GM18505 (cell line): ENCODE results near the gene SCNN1B.
"Not testable (repeated sequence)": the region's sequence is repeated elsewhere in the genome, so short reads cannot be mapped to it uniquely, and the experiment has no call there.

ENCODE experiments used
- ATAC-seq: cut with Tn5 transposase; IDR thresholded peaks from one replicate; pipeline ENCODE4 v1.9.1; 2021; ENCODE audit not compliant: unreplicated experiment
- POLR2A ChIP-seq: IDR thresholded peaks from 4 replicates; pipeline ENCODE4 v1.6.1; 2011; ENCODE audit warnings: borderline replicate concordance; ENCODE audit not compliant: insufficient read depth, insufficient read length; ENCODE audit errors: extremely low read depth

The SCNN1B gene, protein sequence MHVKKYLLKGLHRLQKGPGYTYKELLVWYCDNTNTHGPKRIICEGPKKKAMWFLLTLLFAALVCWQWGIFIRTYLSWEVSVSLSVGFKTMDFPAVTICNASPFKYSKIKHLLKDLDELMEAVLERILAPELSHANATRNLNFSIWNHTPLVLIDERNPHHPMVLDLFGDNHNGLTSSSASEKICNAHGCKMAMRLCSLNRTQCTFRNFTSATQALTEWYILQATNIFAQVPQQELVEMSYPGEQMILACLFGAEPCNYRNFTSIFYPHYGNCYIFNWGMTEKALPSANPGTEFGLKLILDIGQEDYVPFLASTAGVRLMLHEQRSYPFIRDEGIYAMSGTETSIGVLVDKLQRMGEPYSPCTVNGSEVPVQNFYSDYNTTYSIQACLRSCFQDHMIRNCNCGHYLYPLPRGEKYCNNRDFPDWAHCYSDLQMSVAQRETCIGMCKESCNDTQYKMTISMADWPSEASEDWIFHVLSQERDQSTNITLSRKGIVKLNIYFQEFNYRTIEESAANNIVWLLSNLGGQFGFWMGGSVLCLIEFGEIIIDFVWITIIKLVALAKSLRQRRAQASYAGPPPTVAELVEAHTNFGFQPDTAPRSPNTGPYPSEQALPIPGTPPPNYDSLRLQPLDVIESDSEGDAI

DNA sequence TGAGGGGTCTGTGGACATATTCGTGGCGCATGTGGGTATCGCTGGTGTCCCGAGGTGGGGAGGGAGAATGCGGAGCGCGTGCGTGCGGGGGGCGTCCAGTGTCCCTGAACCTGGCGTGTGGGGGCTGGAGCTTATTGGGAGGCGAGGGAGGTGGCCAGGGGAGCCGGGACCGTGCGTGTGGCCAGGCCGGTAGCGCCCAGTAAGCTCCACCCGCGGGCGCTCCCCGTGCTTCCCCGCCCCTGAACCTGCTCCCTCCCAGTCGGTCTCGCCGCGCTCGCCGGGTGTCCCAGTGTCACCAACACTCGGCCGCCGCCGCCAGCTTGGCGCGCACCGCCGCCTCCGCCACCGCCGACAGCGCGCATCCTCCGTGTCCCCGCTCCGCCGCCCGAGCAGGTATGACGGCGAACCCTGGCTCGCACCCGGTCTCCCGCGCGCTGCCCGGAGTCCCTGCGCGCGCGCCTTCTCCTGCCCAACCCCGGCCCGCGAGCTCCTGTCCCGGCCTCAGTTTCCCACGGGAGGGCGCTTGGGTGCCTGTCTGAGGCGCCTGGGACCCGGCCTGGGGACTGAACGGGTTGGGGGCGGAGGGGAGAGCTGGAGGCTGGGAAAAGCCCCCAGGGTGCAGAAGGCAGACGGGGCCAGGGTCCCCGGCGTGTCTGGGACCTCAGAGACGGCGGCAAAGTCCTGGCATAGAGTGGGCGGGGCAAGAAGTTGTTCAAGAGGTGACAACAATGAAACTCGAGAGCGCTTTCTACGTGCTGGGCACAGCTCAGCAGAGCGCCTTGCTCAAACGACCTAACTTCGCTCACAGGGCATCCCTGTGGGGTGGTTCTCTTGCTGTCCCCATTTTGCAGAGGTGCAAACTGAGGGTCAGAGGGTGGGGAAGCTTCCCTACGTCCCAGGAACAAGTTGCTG lies at the start of gene SCNN1B:
Gene SCNN1B, plus strand, starts transcription at position 258 of the 912 bp plus-strand sequence. CDS start 46,298 bp downstream, outside the sequence.
- ATAC-seq = no peak
- no peak for TF ChIP-seq POLR2A

GRCh38 chr16:23252310-23252709 lies 49.8 kb upstream of the SCNN1B start:
- no peak for ATAC-seq
- TF ChIP-seq POLR2A = no peak

DNA sequence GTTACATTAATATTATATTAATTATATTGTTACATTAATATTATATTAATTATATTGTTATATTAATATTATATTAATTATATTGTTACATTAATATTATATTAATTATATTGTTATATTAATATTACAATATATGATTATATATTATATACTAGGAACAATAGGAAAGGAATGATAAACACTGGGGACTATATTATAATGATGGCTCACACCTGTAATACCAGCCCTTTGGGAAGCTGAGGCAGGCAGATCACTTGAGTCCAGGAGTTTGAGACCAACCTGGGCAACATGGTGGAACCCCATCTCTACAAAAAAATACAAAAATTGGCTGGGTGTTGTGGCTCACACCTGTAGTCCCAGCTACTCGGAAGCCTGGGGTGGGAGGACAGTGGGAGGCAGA lies 48.5 kb upstream of the SCNN1B start:
- ATAC-seq = not testable (repeated sequence)

DNA sequence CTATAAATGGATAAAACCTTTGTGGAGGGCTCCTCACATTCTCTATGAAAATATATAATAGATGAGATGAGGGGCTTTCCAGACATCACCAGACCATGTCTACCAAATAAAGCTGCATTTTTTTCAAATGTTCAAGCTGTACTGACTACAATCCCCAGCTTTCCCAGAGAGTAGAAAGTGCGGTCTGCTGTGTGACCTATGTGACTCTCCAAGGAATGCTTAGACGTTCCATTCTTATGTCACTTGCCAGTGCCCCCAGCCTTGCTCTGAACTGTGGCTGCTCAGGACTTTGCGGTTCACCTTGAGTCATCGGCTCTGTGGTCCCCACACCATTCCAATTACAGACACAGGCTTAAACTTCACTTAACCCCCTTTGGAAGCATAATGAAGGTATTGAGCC lies 47.8 kb upstream of the SCNN1B start:
- ATAC-seq = no peak
- no peak for TF ChIP-seq POLR2A

GRCh38 chr16:23255000-23255399 lies 47.1 kb upstream of the SCNN1B start:
- ATAC-seq = no peak

DNA sequence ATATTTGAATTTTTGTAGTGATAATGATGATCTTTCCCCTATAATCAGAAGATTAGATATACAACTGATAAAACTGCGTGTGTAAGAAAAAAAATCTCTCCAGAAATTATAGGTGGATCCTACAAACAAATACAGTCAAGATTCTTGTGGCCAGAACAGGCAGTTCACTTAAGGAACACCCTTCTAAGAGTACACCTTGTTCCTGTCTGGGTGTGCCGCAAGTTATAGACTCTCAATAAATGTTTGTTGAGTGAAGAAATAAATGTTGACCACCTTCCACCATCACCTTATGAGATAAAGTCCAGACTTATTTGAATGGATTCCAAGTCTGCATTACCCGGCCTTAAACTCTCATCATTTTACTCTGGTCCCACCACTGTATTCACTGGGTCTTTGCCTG lies 45.7 kb upstream of the SCNN1B start:
- no peak for ATAC-seq
- TF ChIP-seq POLR2A = no peak

More at GRCh38 chr16:23255000-23255399, 47.1 kb upstream of the SCNN1B start:
- no peak for TF ChIP-seq POLR2A

DNA sequence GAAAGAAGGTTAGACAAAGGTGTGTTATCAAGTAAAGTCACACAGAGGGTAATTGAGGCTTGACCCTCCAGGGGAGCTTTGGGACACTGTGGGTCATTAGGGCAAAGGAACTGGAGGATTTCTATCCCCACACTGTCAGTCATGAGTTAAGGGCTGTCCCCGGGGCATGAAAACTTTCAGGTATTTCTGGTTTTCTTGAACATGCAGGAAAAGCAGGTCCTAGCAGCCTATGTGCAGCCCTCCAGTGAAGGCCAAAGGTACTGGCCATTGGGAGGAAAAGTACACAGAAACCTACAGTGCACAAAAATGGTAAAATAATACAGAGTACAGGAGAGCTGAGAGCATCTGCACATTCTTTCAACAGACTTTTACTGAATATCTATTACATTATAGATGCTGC lies 44.4 kb upstream of the SCNN1B start:
- ATAC-seq = no peak
- no peak for TF ChIP-seq POLR2A

GRCh38 chr16:23258919-23259237 lies 43.2 kb upstream of the SCNN1B start:
- no peak for ATAC-seq
- TF ChIP-seq POLR2A = no peak

DNA sequence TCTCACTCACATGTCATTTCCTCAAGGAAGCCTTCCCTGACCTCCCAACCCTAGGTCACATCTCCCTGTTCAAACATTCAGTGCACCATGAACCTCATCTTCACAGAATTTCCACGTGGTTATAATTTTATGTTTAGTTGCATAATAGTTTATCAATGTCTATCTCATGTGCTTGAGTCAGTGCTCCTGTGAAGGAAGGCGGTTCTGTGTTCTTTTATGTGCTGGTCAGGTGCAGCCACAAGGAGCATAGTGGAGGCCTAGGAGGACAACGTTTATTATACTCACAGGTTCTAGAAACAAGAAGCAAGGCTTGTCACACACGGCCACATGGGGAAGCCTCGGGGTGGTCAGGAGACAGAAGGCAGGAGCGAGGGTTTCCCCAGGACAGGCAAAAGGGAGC lies 34.5 kb upstream of the SCNN1B start:
- no peak for TF ChIP-seq POLR2A
- no peak for ATAC-seq

DNA sequence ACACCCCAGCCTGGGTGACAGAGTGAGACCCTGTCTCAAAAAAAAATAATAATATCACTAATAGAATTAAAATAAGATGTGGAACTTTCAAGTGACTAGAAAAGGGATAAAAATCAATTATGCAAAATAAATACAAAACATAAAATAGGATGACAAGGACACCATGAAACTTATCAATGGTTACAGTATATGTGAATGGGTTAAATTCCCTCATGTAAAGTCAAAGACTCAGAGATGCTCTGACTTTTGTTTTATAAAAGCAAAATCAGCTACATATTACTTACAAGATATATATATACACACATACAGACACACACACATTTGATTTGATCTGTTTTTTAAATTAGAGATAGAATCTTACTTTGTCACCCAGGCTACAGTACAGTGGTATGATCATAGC lies 33.5 kb upstream of the SCNN1B start:
- no peak for TF ChIP-seq POLR2A
- no peak for ATAC-seq

- TF ChIP-seq POLR2A = no peak
- no peak for ATAC-seq
Observed at GRCh38 chr16:23269248-23269953, 32.7 kb upstream of the SCNN1B start.

- no peak for ATAC-seq
- no peak for TF ChIP-seq POLR2A
Observed at GRCh38 chr16:23270654-23271053, 31.4 kb upstream of the SCNN1B start.

DNA sequence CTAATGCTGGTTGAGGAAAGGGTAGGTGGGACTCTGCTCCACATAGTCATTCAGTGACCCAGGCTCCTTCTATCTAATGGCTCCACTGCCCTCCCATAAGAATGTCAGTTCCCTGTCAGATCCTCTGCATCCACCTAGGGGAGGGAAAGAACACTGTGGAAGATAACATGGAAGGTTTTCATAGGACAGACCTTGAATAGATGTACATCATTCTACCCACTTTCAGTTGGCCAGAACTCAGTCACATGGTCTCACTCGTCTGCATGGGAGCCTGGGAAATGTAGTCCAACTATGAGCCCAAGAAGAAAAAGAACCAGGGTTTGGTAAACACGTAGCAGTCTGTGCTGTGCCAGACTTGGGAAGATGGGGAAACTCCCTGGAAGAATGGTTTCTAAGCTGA lies 27.1 kb upstream of the SCNN1B start:
- no peak for ATAC-seq
- TF ChIP-seq POLR2A = no peak
